ENCODE measurements around the gene CD74. TPM values are rescaled to one million over a fixed set of nuclear protein-coding genes. Genes with fewer than 3 reads are reported as not detected.
A peak's percentile ranks its signal among the peaks of the same experiment; 100 is the strongest.
"Not testable (repeated sequence)": the region's sequence is repeated elsewhere in the genome, so short reads cannot be mapped to it uniquely, and the experiment has no call there.

The CD74 gene
- polyA plus RNA-seq, 1 donor, result 75.3 TPM

GRCh38 chr5:150441813-150442698 lies 29.3 kb upstream of the CD74 start:
- no peak for DNase-seq (ENCODE audit: low read depth)

- no peak for DNase-seq (ENCODE audit: low read depth)
Observed at GRCh38 chr5:150440948-150441812, 28.5 kb upstream of the CD74 start.

GRCh38 chr5:150438873-150439546 lies 26.3 kb upstream of the CD74 start:
- no peak for DNase-seq (ENCODE audit: low read depth)

- DNase-seq (ENCODE audit: low read depth), result peak; percentile 56
Observed at GRCh38 chr5:150436141-150436680, 23.5 kb upstream of the CD74 start.

- DNase-seq (ENCODE audit: low read depth), result no peak
Observed at GRCh38 chr5:150434464-150434863, 21.8 kb upstream of the CD74 start.

- DNase-seq (ENCODE audit: low read depth), result no peak
Observed at GRCh38 chr5:150431574-150431973, 18.9 kb upstream of the CD74 start.

- no peak for DNase-seq (ENCODE audit: low read depth)
Observed at GRCh38 chr5:150431048-150431447, 18.3 kb upstream of the CD74 start.

- no peak for DNase-seq (ENCODE audit: low read depth)
Observed at GRCh38 chr5:150429410-150429873, 16.7 kb upstream of the CD74 start.

- no peak for DNase-seq (ENCODE audit: low read depth)
Observed at GRCh38 chr5:150428978-150429377, 16.3 kb upstream of the CD74 start.

- DNase-seq (ENCODE audit: low read depth), result no peak
Observed at GRCh38 chr5:150428106-150428876, 15.6 kb upstream of the CD74 start.

GRCh38 chr5:150426165-150426564 lies 13.5 kb upstream of the CD74 start:
- DNase-seq (ENCODE audit: low read depth), result not testable (repeated sequence)

- no peak for DNase-seq (ENCODE audit: low read depth)
Observed at GRCh38 chr5:150422758-150423157, 10.0 kb upstream of the CD74 start.

GRCh38 chr5:150422075-150422474 lies 9.4 kb upstream of the CD74 start:
- no peak for DNase-seq (ENCODE audit: low read depth)

GRCh38 chr5:150419630-150420270 lies 7.0 kb upstream of the CD74 start:
- no peak for DNase-seq (ENCODE audit: low read depth)

GRCh38 chr5:150413902-150414790 lies 1.4 kb upstream of the CD74 start:
- not testable (repeated sequence) for DNase-seq (ENCODE audit: low read depth)

GRCh38 chr5:150413176-150413901 lies 629 bp upstream of the CD74 start:
- DNase-seq (ENCODE audit: low read depth), result no peak

GRCh38 chr5:150411245-150411979 lies 1.3 kb downstream of the CD74 start:
- DNase-seq (ENCODE audit: low read depth), result no peak

Measured in forelimb muscle (tissue), 1 donor.